Measurements from ENCODE around the gene PSMB7.

DNA sequence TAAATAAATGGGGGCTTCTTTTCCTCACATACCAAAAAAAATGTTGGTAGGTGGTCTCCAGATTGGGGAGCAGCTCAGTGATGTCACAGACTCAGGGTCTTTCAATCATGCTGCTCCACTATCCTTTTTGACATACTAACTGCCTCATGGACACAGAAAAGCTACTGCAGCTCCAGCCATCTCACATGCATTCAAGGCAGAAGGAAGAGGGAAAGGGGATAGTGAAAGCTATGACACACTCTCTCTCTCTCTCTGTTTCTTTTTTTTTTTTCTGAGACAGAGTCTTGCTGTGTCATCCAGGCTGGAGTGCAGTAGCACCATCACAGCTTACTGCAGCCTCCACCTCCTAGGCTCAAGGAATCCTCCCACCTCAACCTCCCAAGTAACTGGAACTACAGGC, 27.1 kb upstream of the PSMB7 start:
- TF ChIP-seq YY1 (IDR thresholded peaks at IDR 0.05; ENCODE audit: insufficient read depth, insufficient read length) (no peak), SUZ12 (IDR thresholded peaks at IDR 0.05; ENCODE audit: extremely low read depth, insufficient read depth, insufficient read length) (no peak)
